ENCODE results near the gene ADARB2. TPM values are rescaled to one million over a fixed set of nuclear protein-coding genes. Genes with fewer than 3 reads are reported as not detected.

ADARB2 gene
- total and polyA plus RNA-seq, 2 donors (not counting 1 experiment from before 2014, with no cell fraction given), result not detected

DNA sequence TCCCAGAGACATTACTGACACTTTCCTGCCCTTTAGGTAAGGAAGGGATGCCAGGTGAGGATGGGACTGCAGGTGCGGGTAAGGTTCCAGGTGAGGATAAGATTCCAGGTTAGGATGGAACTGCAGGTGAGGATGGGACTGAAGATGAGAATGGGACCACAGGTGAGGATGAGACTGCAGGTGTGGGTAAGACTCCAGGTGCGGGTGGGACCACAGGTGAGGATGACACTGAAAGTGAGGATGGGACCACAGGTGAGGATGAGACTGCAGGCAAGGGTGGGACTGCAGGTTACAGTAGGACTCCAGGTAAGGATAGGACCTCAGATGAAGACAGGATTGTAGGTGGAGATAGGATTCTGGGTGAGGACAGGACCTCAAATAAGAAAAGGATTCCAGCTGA lies 358.9 kb downstream of the ADARB2 start:
- Histone ChIP-seq H3K4me3 (replicated peaks in 1 of 4; ENCODE audit: control extremely low read depth in 1 of 4, insufficient read depth in 1 of 4, low read depth in 3 of 4, low read length in 4 of 4) (no peak overlapping the region), H3K4me1 (ENCODE audit: control insufficient read depth, extremely low read depth, insufficient read depth, low read length) (no peaks in the 10 kb centered on the region), H3K36me3 (ENCODE audit: control insufficient read depth, insufficient read depth, low read length) (no peaks in the 10 kb centered on the region), H3K9ac (ENCODE audit: insufficient read depth, low read length) (no peak overlapping the region), H4K20me1 (ENCODE audit: control insufficient read depth, extremely low read depth, insufficient read depth, low read length) (no peaks in the 10 kb centered on the region), H3K79me2 (ENCODE audit: control insufficient read depth, insufficient read depth, low read length) (no peaks in the 10 kb centered on the region), H3K27ac (ENCODE audit: insufficient read depth, low read length) (no peak overlapping the region), H3K4me2 (ENCODE audit: extremely low read depth, insufficient read depth, low read length) (no peak overlapping the region), H3K9me3 (ENCODE audit: control insufficient read depth, insufficient read depth, low read depth, low read length) (peaks cover 1% of the 10 kb centered on the region), H3K27me3 (ENCODE audit: control insufficient read depth, insufficient read depth, low read length) (no peaks in the 10 kb centered on the region), H2AFZ (ENCODE audit: low read length) (no peak overlapping the region)
- no peak for DNase-seq (ENCODE audit: low read depth in 2 of 2)
- TF ChIP-seq EZH2 (IDR thresholded peaks at IDR 0.05; ENCODE audit: low read length, missing control alignments), result no peak
- TF ChIP-seq, protein P1, sequence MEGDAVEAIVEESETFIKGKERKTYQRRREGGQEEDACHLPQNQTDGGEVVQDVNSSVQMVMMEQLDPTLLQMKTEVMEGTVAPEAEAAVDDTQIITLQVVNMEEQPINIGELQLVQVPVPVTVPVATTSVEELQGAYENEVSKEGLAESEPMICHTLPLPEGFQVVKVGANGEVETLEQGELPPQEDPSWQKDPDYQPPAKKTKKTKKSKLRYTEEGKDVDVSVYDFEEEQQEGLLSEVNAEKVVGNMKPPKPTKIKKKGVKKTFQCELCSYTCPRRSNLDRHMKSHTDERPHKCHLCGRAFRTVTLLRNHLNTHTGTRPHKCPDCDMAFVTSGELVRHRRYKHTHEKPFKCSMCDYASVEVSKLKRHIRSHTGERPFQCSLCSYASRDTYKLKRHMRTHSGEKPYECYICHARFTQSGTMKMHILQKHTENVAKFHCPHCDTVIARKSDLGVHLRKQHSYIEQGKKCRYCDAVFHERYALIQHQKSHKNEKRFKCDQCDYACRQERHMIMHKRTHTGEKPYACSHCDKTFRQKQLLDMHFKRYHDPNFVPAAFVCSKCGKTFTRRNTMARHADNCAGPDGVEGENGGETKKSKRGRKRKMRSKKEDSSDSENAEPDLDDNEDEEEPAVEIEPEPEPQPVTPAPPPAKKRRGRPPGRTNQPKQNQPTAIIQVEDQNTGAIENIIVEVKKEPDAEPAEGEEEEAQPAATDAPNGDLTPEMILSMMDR (conservative IDR thresholded peaks at IDR 0.05 in 1 of 2, IDR thresholded peaks at IDR 0.05 in 1 of 2; ENCODE audit: low read depth in 1 of 2, low read length in 2 of 2), result no peak

DNA sequence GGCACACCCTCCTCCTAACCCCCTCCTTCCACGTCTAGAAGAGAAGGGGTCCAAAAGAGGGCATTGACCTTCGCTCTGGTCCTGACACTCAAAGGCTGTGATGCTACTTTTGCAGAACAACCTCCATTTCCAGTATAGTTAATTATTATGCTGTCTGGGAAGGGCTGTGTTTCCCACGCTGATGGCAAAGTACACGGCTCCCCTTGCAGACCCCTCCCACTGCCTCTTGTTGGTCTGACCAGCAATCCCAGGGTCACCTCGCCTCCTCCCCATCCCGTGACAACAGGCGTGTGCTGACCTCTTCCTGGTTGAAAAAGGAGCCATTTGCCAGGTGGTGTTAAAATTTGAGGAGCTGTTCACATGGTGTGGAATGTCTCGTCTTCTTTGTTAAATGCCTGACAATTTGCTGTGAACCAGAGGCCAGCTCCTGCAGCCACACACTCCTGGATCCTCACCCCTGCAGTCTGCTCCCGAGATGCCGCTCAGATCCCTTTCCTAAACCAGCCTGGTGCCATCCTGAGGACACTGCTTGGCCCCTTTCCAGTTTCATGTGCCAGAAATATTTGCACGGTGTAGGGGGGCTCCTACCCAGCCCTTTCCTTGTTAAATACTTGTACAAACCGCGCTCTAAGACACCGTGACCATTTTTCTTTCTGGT lies 359.5 kb downstream of the ADARB2 start:
- Histone ChIP-seq H3K4me2 (ENCODE audit: extremely low read depth, insufficient read depth, low read length) (no peak overlapping the region), H2AFZ (ENCODE audit: low read length) (no peak overlapping the region), H3K36me3 (ENCODE audit: control insufficient read depth, insufficient read depth, low read length) (no peaks in the 10 kb centered on the region), H3K9ac (ENCODE audit: insufficient read depth, low read length) (no peak overlapping the region), H4K20me1 (ENCODE audit: control insufficient read depth, extremely low read depth, insufficient read depth, low read length) (no peaks in the 10 kb centered on the region), H3K4me1 (ENCODE audit: control insufficient read depth, extremely low read depth, insufficient read depth, low read length) (no peaks in the 10 kb centered on the region), H3K79me2 (ENCODE audit: control insufficient read depth, insufficient read depth, low read length) (no peaks in the 10 kb centered on the region), H3K27ac (ENCODE audit: insufficient read depth, low read length) (no peak overlapping the region), H3K9me3 (ENCODE audit: control insufficient read depth, insufficient read depth, low read depth, low read length) (peaks cover 1% of the 10 kb centered on the region), H3K4me3 (replicated peaks in 1 of 4; ENCODE audit: control extremely low read depth in 1 of 4, insufficient read depth in 1 of 4, low read depth in 3 of 4, low read length in 4 of 4) (no peak overlapping the region), H3K27me3 (ENCODE audit: control insufficient read depth, insufficient read depth, low read length) (no peaks in the 10 kb centered on the region)
- DNase-seq (ENCODE audit: low read depth in 2 of 2), result no peak
- TF ChIP-seq, protein P1 (conservative IDR thresholded peaks at IDR 0.05 in 1 of 2, IDR thresholded peaks at IDR 0.05 in 1 of 2; ENCODE audit: low read depth in 1 of 2, low read length in 2 of 2), result no peak
- TF ChIP-seq EZH2 (IDR thresholded peaks at IDR 0.05; ENCODE audit: low read length, missing control alignments), result no peak

DNA sequence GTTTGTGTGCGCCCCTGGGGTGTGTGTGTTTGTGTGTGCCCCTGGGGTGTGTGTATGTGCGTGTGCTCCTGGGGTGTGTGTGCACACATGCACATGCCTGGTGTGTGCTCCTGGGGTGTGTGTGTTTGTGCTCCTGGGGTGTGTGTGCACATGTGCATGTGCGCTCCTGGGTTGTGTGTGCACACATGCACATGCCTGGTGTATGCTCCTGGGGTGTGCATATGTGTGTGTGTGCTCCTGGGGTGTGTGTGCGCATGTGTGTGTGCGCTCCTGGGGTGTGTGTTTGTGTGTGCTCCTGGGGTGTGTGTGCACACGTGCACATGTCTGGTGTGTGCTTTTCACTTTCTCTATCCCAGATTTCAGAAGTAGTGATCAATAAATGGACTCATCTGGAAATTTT lies 360.1 kb downstream of the ADARB2 start:
- no peak for DNase-seq (ENCODE audit: low read depth in 2 of 2)
- H3K79me2 ChIP-seq (ENCODE audit: control insufficient read depth, insufficient read depth, low read length), result no peaks in the 10 kb centered on the region
- no peaks in the 10 kb centered on the region for H4K20me1 ChIP-seq (ENCODE audit: control insufficient read depth, extremely low read depth, insufficient read depth, low read length)
- H3K27me3 ChIP-seq (ENCODE audit: control insufficient read depth, insufficient read depth, low read length), result no peaks in the 10 kb centered on the region
- no peak overlapping the region for H3K27ac ChIP-seq (ENCODE audit: insufficient read depth, low read length)
- H3K9ac ChIP-seq (ENCODE audit: insufficient read depth, low read length), result no peak overlapping the region
- no peaks in the 10 kb centered on the region for H3K36me3 ChIP-seq (ENCODE audit: control insufficient read depth, insufficient read depth, low read length)
- no peak for TF ChIP-seq EZH2 (IDR thresholded peaks at IDR 0.05; ENCODE audit: low read length, missing control alignments)
- H2AFZ ChIP-seq (ENCODE audit: low read length), result no peak overlapping the region
- peaks cover 1% of the 10 kb centered on the region for H3K9me3 ChIP-seq (ENCODE audit: control insufficient read depth, insufficient read depth, low read depth, low read length)
- H3K4me2 ChIP-seq (ENCODE audit: extremely low read depth, insufficient read depth, low read length), result no peak overlapping the region
- no peaks in the 10 kb centered on the region for H3K4me1 ChIP-seq (ENCODE audit: control insufficient read depth, extremely low read depth, insufficient read depth, low read length)
- H3K4me3 ChIP-seq (replicated peaks in 1 of 4; ENCODE audit: control extremely low read depth in 1 of 4, insufficient read depth in 1 of 4, low read depth in 3 of 4, low read length in 4 of 4), result no peak overlapping the region
